ENCODE measurements around the gene UGT2B15. TPM values are rescaled to one million over a fixed set of nuclear protein-coding genes. Genes with fewer than 3 reads are reported as not detected.
"Not testable (repeated sequence)": the region's sequence is repeated elsewhere in the genome, so short reads cannot be mapped to it uniquely, and the experiment has no call there.

UGT2B15 gene
- total and polyA plus RNA-seq, 9 donors = 0.40 to 0.46 TPM; not detected in 7

- 11 to 26% (median 23%) methylated on average over 1 of the region's 1 CpG for WGBS, 3 donors
- DNase-seq = no peak
- TF ChIP-seq CTCF (IDR thresholded peaks at IDR 0.05) (no peak), POLR2A (IDR thresholded peaks at IDR 0.05) (no peak), EP300 (IDR thresholded peaks at IDR 0.05) (no peak)
- Histone ChIP-seq H3K36me3 (no peaks in the 10 kb centered on the region), H3K4me3 (no peak overlapping the region), H3K9me3 (no peaks in the 10 kb centered on the region), H3K27me3 (no peaks in the 10 kb centered on the region), H3K4me1 (ENCODE audit: insufficient read depth) (no peaks in the 10 kb centered on the region), H3K27ac (no peak overlapping the region)
- intact Hi-C loops (cut with DNase I) = loop anchor here in 1 of 4 donors (10.0 kb wide), 1 partner anchor 1543 kb away; the partner anchor contains the start of gene ODAM
Observed at GRCh38 chr4:68651932-68652331, 18.5 kb downstream of the UGT2B15 start.

GRCh38 chr4:68630371-68630770 is 40.1 kb downstream of the UGT2B15 start:
- intact Hi-C loops (cut with DNase I) = loop anchor here in 1 of 4 donors (10.0 kb wide), 1 partner anchor 126 kb away; no protein-coding TSS in a partner anchor

GRCh38 chr4:68622731-68623130 is 47.7 kb downstream of the UGT2B15 start:
- H3K9me3 ChIP-seq; H3K36me3 ChIP-seq; H3K27ac ChIP-seq; intact Hi-C loops (cut with DNase I); DNase-seq; H3K27me3 ChIP-seq; H3K4me3 ChIP-seq; H3K4me1 ChIP-seq (ENCODE audit: insufficient read depth): not testable (repeated sequence)
- 85 to 90% methylated on average over 2 of the region's 2 CpGs; no CpG with 5 or more reads in 1 of the 3 donors for WGBS, 3 donors

More at GRCh38 chr4:68630371-68630770, 40.1 kb downstream of the UGT2B15 start:
- Histone ChIP-seq H3K4me1 (ENCODE audit: insufficient read depth) (no peaks in the 10 kb centered on the region), H3K27ac (no peak overlapping the region), H3K9me3 (no peaks in the 10 kb centered on the region), H3K36me3 (no peaks in the 10 kb centered on the region), H3K27me3 (no peaks in the 10 kb centered on the region), H3K4me3 (no peak overlapping the region)
- TF ChIP-seq CTCF (IDR thresholded peaks at IDR 0.05) = no peak
- TF ChIP-seq POLR2A (IDR thresholded peaks at IDR 0.05) = no peak
- no peak for TF ChIP-seq EP300 (IDR thresholded peaks at IDR 0.05)
- WGBS, 3 donors = 76 to 85% (median 82%) methylated on average over 3 of the region's 3 CpGs
- no peak for DNase-seq

- no peaks in the 10 kb centered on the region for H3K4me1 ChIP-seq (ENCODE audit: insufficient read depth)
- intact Hi-C loops (cut with DNase I) = no loop called here
- no peak for TF ChIP-seq POLR2A (IDR thresholded peaks at IDR 0.05)
- TF ChIP-seq EP300 (IDR thresholded peaks at IDR 0.05) = no peak
- no peak for TF ChIP-seq CTCF (IDR thresholded peaks at IDR 0.05)
- no peaks in the 10 kb centered on the region for H3K27me3 ChIP-seq
- no peak overlapping the region for H3K4me3 ChIP-seq
- H3K9me3 ChIP-seq = no peaks in the 10 kb centered on the region
- H3K36me3 ChIP-seq = no peaks in the 10 kb centered on the region
- no peak for DNase-seq
- H3K27ac ChIP-seq = no peak overlapping the region
Observed at GRCh38 chr4:68617003-68617698, 53.3 kb downstream of the UGT2B15 start.

GRCh38 chr4:68615699-68616422 is 54.6 kb downstream of the UGT2B15 start:
- no peak overlapping the region for H3K27ac ChIP-seq

More at GRCh38 chr4:68615699-68616422, 54.6 kb downstream of the UGT2B15 start:
- no peaks in the 10 kb centered on the region for H3K9me3 ChIP-seq
- no peak overlapping the region for H3K4me3 ChIP-seq
- no peaks in the 10 kb centered on the region for H3K4me1 ChIP-seq (ENCODE audit: insufficient read depth)
- H3K27me3 ChIP-seq = no peaks in the 10 kb centered on the region
- TF ChIP-seq EP300 (IDR thresholded peaks at IDR 0.05) (no peak), CTCF (IDR thresholded peaks at IDR 0.05) (no peak), POLR2A (IDR thresholded peaks at IDR 0.05) (no peak)
- DNase-seq = no peak
- WGBS, 3 donors = 86 to 90% methylated on average over 11 of the region's 11 CpGs; no CpG with 5 or more reads in 1 of the 3 donors
- no peaks in the 10 kb centered on the region for H3K36me3 ChIP-seq
- intact Hi-C loops (cut with DNase I) = no loop called here

Data from ovary (tissue), 9 donors.